ENCODE results near the gene GALR1.
A peak's percentile ranks its signal among the peaks of the same experiment; 100 is the strongest.
"Not testable (repeated sequence)": the region's sequence is repeated elsewhere in the genome, so short reads cannot be mapped to it uniquely, and the experiment has no call there.

The GALR1 gene

DNA sequence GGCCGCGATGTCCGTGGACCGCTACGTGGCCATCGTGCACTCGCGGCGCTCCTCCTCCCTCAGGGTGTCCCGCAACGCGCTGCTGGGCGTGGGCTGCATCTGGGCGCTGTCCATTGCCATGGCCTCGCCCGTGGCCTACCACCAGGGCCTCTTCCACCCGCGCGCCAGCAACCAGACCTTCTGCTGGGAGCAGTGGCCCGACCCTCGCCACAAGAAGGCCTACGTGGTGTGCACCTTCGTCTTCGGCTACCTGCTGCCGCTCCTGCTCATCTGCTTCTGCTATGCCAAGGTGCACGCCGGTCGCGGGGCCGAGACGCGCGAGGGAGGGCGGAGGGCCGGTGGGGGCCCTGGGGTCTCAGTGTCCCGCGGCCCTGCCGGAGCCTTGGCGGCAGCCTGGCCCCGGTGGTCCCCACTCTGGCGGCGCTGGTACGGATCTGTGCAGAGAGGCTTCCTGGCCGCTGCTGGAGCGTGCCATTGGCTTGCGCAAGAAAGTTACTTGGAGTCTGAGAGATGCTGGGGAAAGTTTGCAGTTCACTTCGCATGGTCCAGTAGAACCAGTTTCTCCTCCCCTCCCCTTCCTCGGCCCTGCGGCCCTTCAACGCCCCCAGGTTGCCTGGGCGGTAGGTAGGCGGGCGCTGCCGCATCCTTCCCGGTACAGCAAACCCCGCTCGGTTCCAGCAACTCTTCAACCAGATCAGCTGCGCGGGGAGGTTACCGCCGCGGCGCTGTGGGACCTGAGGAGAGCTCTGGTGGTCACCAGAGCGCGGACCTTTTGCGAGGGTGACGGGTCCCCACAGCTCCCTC is 1.5 kb downstream of the GALR1 start:
- DNase-seq = no peak

- no peak for DNase-seq
Measured at GRCh38 chr18:77251730-77252050, 2.0 kb downstream of the GALR1 start.

DNA sequence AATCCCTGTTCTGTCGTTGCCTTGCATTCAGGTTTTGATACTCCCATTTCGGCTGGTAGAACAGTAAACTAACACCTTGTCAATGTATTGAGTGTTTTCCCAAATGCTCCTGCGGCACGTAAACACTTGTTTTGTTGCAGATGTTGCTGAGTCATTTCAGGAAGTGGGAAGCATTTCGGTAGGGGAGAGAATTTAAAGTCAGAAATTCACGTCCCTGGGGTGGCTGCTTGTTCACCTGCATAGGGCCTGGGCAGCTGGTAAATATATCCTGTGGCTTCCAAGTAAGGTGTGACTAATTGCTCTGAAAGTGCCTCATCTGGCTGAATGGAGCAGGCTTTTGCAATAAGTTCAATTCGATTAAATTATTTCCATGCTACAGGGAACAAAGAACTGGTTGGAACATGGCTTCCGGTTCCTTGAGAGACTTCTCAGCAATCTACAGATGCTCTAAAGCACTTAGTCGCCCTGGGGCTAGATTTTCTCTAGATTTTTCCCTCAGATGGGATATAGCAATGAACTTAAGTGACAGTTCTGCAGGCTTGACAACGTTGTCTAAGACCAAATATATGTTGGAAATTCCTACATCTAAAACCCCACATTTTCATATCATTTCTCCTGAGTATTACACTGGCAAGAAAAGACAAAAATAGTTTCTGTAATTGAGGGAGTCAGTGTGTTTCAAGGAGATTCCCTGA is 5.2 kb downstream of the GALR1 start:
- no peak for DNase-seq

DNA sequence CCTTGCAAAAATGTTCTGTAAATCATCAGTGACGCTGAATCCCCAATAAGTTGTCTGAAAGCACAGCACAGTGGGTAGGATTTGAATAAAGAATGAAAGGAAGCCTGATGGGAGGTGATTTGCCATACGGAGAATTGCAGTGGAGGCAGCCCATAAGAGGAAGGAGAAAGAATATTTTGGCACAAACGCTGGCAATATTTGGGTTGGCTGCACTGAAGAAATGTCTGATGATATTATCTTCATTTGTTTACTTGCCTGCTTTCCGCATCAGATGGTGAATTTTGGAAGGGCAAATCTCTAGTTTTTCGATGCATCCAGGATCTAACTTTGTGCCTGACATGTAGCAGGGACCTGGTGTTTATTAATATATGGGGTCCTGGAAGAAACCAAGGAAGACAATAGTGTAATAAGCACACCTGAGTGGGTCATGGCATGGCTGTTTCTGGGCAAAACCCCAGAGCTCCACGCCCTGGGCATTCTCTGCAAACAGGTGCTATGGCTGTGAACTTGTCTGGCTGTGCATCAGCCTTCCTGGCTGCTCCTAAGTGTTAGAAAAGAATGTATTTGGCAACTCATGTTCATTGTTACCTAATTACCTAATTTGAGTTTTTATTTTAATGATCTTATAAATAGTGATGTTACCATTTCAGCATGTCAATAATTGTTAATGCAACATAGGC is 5.9 kb downstream of the GALR1 start:
- no peak for DNase-seq

- no peak for DNase-seq
Measured at GRCh38 chr18:77262643-77263465, 13.2 kb downstream of the GALR1 start.

GRCh38 chr18:77263466-77263763 is 13.8 kb downstream of the GALR1 start:
- no peak for DNase-seq

GRCh38 chr18:77267969-77268368 is 18.3 kb downstream of the GALR1 start:
- DNase-seq = no peak

DNA sequence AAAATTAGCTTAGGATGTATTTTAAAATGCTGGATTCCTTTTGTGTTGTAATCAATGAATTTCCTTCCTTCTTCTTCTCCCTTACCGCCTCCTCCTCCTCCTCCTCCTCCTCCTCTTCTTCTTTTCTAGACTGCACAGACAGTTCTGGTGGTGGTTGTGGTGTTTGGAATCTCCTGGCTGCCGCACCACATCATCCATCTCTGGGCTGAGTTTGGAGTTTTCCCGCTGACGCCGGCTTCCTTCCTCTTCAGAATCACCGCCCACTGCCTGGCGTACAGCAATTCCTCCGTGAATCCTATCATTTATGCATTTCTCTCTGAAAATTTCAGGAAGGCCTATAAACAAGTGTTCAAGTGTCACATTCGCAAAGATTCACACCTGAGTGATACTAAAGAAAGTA is 18.8 kb downstream of the GALR1 start:
- no peak for DNase-seq

GRCh38 chr18:77271576-77272481 is 22.2 kb downstream of the GALR1 start:
- peak; percentile 20 for DNase-seq

- DNase-seq = not testable (repeated sequence)
Measured at GRCh38 chr18:77290841-77291240, 41.2 kb downstream of the GALR1 start.

DNA sequence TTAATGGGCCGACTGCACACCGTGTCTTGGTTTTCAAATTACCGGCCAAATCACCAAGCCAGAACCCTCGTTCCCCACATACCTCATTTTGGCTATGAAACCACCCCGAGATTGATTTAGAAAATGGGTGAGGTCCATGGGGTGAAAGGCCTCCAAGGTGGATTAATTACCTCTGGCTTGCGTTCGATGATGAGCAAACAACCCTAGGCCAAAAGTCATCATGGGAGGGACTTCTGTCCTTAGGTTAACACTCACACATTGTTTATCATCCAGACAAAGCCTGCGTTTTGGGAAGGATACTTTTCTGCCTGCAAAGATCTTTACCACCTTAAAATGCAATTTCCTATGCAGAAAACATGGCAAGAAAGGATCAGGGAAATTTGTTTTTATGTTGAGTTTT is 48.5 kb downstream of the GALR1 start:
- DNase-seq = no peak

DNA sequence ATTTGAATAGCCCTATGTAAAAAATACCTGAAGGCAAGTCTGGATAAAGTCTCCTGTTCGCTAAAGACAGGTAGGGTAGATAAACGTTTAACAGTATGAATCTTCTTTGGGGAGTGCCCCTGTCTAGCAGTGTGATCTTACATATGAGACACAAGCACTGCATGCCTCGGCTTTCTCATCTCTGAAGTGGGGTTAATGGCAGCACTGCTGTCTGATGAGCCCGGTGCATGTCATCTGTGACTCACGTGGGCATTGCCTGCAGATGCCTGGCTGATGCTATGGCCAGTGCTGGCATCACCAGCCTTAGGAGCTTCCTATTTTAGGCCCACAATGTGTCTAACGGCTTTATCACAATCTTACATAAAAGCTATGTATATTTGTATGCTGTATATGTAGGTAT is 50.1 kb downstream of the GALR1 start:
- DNase-seq = no peak

DNA sequence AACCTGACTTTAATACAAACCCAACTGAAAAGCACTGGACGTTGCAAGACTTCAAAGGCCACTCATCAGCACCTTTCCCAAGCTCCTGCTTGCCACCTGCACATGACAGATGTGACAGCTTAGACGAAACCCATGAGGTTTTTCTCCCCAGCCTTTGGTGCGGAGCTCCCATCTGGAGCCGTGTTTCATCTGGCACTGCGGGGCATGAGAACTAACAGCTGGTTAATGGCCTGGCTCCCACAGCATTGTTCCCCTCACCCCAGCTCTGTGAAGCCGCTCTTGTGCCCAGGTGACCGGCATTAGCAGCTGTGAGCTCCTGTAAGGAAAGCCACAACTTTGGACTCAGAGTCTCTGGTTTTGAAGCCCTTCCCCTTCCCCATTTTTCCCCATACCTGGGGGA is 50.9 kb downstream of the GALR1 start:
- DNase-seq = no peak

- no peak for DNase-seq
Measured at GRCh38 chr18:77304268-77304667, 54.6 kb downstream of the GALR1 start.

DNA sequence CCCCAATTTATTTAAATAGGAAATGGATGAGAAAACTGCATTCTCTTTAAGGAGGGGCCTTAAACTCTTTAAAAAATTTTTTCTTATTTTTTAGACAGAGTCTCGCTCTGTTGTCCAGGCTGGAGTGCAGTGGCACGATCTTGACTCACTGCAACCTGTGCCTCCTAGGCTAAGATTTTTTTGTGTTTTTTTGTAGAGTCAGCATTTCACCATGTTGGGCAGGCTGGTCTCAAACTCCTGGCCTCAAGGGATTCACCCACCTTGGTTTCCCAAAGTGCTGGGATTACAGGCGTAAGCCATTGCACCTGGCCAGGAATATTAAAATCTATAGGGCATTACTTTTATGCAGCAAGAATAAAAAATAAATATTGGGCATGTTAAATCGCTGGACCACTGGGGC is 56.0 kb downstream of the GALR1 start:
- DNase-seq = no peak

DNA sequence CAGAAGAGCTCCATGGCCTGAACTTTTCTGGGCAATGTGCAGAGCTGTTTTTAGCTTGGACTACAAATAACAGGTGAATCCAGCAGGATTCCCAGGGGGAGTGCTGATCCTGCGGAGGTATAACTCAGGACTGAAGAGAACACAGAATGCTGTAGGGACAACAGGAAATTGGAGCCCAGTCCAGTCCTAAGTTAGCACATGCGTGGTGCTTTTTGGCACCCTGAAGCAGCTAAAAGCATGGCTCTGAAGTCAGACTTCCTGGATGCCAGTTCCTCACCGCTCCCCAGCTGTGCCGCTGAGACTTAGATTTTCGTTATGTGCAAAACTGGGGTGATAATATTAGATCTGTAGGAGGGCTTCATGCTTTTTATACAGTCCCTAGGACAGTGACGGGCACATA is 58.6 kb downstream of the GALR1 start:
- no peak for DNase-seq

DNA sequence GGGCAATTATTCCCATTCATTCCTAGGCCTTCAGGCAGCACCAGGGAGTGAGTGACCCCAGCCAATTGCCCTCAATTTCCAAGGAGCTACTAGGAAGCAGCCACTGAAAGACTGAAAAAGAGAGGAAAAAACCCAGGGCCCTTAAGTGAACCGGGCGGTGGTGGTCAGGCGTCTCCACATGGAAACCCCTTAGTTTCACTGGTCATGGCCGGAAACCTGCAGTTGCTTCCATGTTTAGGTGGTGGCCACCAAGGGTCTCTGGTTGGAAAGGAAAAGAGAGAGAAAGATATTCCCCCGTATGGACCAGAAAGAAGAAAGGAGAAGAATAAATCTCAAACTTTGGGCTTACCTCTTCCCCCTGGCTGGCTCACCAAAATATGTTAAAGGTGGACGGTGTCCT is 64.9 kb downstream of the GALR1 start:
- no peak for DNase-seq

- DNase-seq = no peak
Measured at GRCh38 chr18:77314952-77315351, 65.3 kb downstream of the GALR1 start.

- DNase-seq = no peak
Measured at GRCh38 chr18:77316008-77316407, 66.4 kb downstream of the GALR1 start.

- no peak for DNase-seq
Measured at GRCh38 chr18:77316641-77317040, 67.0 kb downstream of the GALR1 start.

- DNase-seq = no peak
Measured at GRCh38 chr18:77320971-77321559, 71.4 kb downstream of the GALR1 start.

All from HCEC 1CT (cell line).